Neural cell (in vitro differentiated cells): ENCODE measurements around the gene NRG2.

Experiments used
- CTCF ChIP-seq: fragments of 450-650 bp; IDR thresholded peaks from 2 replicates; pipeline ENCODE4 v1.5.1; 2014; ENCODE audit warnings: antibody characterized with exemption, mild to moderate bottlenecking, moderate library complexity; ENCODE audit not compliant: poor library complexity, severe bottlenecking
- TAF1 ChIP-seq: IDR thresholded peaks from 2 replicates; pipeline ENCODE4 v1.6.1; 2012; ENCODE audit warnings: low read depth

GRCh38 chr5:139947727-139948126 lies 95.4 kb downstream of the NRG2 start:
- TF ChIP-seq CTCF (no peak), TAF1 (no peak)
